Loucy (cell line): ENCODE measurements around the gene NNMT.

Experiments
- H2AFZ ChIP-seq: fragments of 200-600 bp; sonication (generic); 2 replicates; pipeline ENCODE4 v1.6.0; 2016; ENCODE audit warnings: antibody characterized with exemption, mild to moderate bottlenecking, low read length, moderate library complexity
- H3F3A ChIP-seq: fragments of 200-600 bp; 2 replicates; pipeline ENCODE4 v1.6.0; 2016; ENCODE audit warnings: antibody characterized with exemption, low read depth, mild to moderate bottlenecking
- H3K27me3 ChIP-seq: fragments of 200-600 bp; sonication (generic); 2 replicates; pipeline ENCODE4 v1.6.1; 2014; ENCODE audit warnings: low read length, mild to moderate bottlenecking; ENCODE audit not compliant: insufficient read depth, poor library complexity, severe bottlenecking
- H3K36me3 ChIP-seq: fragments of 200-600 bp; sonication (generic); 2 replicates; pipeline ENCODE4 v1.6.1; 2016; ENCODE audit warnings: low read length; ENCODE audit not compliant: insufficient read depth
- H3K4me1 ChIP-seq: fragments of 200-600 bp; sonication (generic); 2 replicates; pipeline ENCODE4 v1.5.1; 2014; ENCODE audit warnings: low read length, mild to moderate bottlenecking; ENCODE audit not compliant: insufficient read depth, poor library complexity, severe bottlenecking
- H3K4me2 ChIP-seq: fragments of 200-600 bp; sonication (generic); 2 replicates; pipeline ENCODE4 v1.6.0; 2014; ENCODE audit warnings: antibody characterized with exemption, low read length, low read depth, mild to moderate bottlenecking; ENCODE audit not compliant: poor library complexity, severe bottlenecking
- H3K4me3 ChIP-seq: fragments of 200-600 bp; sonication (generic); 2 replicates; pipeline ENCODE4 v1.5.1; 2014; ENCODE audit warnings: low read length, mild to moderate bottlenecking, mixed read lengths; ENCODE audit not compliant: poor library complexity, severe bottlenecking
- H3K79me2 ChIP-seq: fragments of 200-600 bp; sonication (generic); 2 replicates; pipeline ENCODE4 v1.6.1; 2014; ENCODE audit warnings: low read length; ENCODE audit not compliant: insufficient read depth
- H3K9ac ChIP-seq: fragments of 200-600 bp; sonication (generic); 2 replicates; pipeline ENCODE4 v1.6.0; 2014; ENCODE audit warnings: mild to moderate bottlenecking, low read depth, low read length, moderate library complexity; ENCODE audit not compliant: poor library complexity, severe bottlenecking
- H3K9me2 ChIP-seq: fragments of 200-600 bp; sonication (generic); replicated peaks from 2 replicates; pipeline ENCODE4 v1.6.1; 2016; ENCODE audit warnings: low read depth, low read length, mixed read lengths
- H3K9me3 ChIP-seq: fragments of 200-600 bp; sonication (generic); 2 replicates; pipeline ENCODE4 v1.6.1; 2014; ENCODE audit warnings: mild to moderate bottlenecking, antibody characterized with exemption, low read length, low read depth; ENCODE audit not compliant: insufficient read depth
- H4K20me1 ChIP-seq: fragments of 200-600 bp; sonication (generic); 2 replicates; pipeline ENCODE4 v1.6.0; 2014; ENCODE audit warnings: antibody characterized with exemption, low read length, mild to moderate bottlenecking; ENCODE audit not compliant: insufficient read depth, poor library complexity, severe bottlenecking
- EZH2phosphoT487 ChIP-seq: fragments of 200-600 bp; IDR thresholded peaks from 2 replicates; pipeline ENCODE4 v1.6.1; 2018; ENCODE audit warnings: antibody characterized with exemption, mild to moderate bottlenecking, moderate library complexity, borderline replicate concordance
- TF ChIP-seq, protein P1 (sequence below): fragments of 200-600 bp; sonication (generic); conservative IDR thresholded peaks from 2 replicates; pipeline ENCODE4 v1.5.1; 2014; ENCODE audit warnings: mild to moderate bottlenecking, antibody characterized with exemption, low read length

The NNMT gene

DNA sequence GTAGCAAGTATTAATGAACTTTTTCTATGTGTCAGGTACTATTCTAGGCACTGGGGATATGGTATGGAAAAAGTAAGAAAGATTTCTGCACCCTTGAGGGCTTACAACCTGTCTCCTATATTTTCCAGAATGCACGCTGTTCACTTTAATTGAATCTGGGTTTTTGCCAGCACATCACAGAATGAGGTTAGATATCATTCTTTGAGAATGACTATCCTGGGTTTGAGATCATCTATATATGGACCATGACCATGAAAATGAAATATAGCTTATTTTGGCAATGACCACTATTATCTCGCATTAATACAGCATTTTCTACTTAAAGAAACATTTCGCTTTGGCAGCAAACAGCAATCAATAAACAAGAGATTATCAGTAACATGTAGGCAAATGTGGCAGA, 57.2 kb downstream of the NNMT start:
- H4K20me1 ChIP-seq: no peaks in the 10 kb centered on the region
- no peak overlapping the region for H3K4me2 ChIP-seq
- H3K4me1 ChIP-seq: no peaks in the 10 kb centered on the region
- TF ChIP-seq, protein P1, sequence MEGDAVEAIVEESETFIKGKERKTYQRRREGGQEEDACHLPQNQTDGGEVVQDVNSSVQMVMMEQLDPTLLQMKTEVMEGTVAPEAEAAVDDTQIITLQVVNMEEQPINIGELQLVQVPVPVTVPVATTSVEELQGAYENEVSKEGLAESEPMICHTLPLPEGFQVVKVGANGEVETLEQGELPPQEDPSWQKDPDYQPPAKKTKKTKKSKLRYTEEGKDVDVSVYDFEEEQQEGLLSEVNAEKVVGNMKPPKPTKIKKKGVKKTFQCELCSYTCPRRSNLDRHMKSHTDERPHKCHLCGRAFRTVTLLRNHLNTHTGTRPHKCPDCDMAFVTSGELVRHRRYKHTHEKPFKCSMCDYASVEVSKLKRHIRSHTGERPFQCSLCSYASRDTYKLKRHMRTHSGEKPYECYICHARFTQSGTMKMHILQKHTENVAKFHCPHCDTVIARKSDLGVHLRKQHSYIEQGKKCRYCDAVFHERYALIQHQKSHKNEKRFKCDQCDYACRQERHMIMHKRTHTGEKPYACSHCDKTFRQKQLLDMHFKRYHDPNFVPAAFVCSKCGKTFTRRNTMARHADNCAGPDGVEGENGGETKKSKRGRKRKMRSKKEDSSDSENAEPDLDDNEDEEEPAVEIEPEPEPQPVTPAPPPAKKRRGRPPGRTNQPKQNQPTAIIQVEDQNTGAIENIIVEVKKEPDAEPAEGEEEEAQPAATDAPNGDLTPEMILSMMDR: no peak
- no peak for TF ChIP-seq EZH2phosphoT487
- H3K36me3 ChIP-seq: no peaks in the 10 kb centered on the region
- H3K4me3 ChIP-seq: no peak overlapping the region
- H3K9me3 ChIP-seq: no peaks in the 10 kb centered on the region
- no peaks in the 10 kb centered on the region for H3K79me2 ChIP-seq
- no peaks in the 10 kb centered on the region for H3K9me2 ChIP-seq
- no peak overlapping the region for H2AFZ ChIP-seq
- H3K9ac ChIP-seq: no peak overlapping the region
- H3F3A ChIP-seq: no peaks in the 10 kb centered on the region
- H3K27me3 ChIP-seq: no peaks in the 10 kb centered on the region

DNA sequence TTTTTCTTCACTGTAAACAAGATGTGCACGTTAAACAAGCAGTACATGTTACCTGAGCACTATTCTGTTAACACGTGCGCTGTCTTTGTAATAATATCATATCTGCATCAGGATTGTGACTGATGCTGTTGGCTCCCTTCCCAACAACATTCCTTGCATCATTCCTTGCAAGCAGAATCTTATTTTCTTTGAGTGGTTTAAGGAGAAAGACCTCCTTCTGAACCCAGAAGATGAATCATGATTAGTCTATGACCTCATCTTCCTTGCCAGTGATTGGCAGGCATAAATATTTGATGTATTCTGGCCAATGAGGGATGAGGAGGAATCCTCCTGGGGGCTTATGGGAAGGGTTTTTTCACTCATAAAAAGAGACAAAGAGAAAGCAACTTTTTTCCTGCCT, 57.9 kb downstream of the NNMT start:
- no peaks in the 10 kb centered on the region for H3K4me1 ChIP-seq
- no peak overlapping the region; the same call in 1 of the 2 replicates for H2AFZ ChIP-seq
- H3K9me3 ChIP-seq: no peaks in the 10 kb centered on the region
- no peak overlapping the region for H3K4me2 ChIP-seq
- H4K20me1 ChIP-seq: no peaks in the 10 kb centered on the region
- H3K9me2 ChIP-seq: no peaks in the 10 kb centered on the region
- H3K9ac ChIP-seq: no peak overlapping the region
- TF ChIP-seq, protein P1: no peak
- TF ChIP-seq EZH2phosphoT487: no peak
- no peaks in the 10 kb centered on the region for H3K27me3 ChIP-seq
- no peaks in the 10 kb centered on the region for H3K79me2 ChIP-seq
- H3K36me3 ChIP-seq: no peaks in the 10 kb centered on the region
- no peak overlapping the region for H3K4me3 ChIP-seq
- H3F3A ChIP-seq: no peaks in the 10 kb centered on the region

DNA sequence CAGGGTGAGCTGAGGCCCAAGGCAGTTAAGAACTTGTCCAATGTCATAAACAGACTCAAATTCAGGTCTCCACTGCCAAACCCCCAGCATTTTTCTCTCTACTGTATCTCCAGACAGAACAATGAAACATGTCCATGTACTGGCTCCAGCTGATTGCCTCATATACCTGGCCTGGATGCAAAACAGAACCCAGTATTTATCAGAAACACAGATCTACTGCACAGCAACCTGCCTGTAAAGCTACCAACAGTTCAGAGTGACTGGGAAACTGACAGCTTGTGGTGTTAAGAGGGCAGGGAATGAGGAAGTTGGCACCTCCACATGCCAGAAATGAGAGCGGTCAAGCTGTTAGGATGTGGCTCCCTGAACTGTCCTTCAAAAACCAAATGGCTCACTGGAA, 62.5 kb downstream of the NNMT start:
- no peak overlapping the region for H3K4me3 ChIP-seq
- no peaks in the 10 kb centered on the region for H3K9me2 ChIP-seq
- no peak overlapping the region for H2AFZ ChIP-seq
- H3F3A ChIP-seq: no peaks in the 10 kb centered on the region
- H3K36me3 ChIP-seq: no peaks in the 10 kb centered on the region
- no peaks in the 10 kb centered on the region for H3K79me2 ChIP-seq
- TF ChIP-seq EZH2phosphoT487: no peak
- TF ChIP-seq, protein P1: no peak
- no peak overlapping the region for H3K4me2 ChIP-seq
- H3K27me3 ChIP-seq: peaks cover 3% of the 10 kb centered on the region
- no peaks in the 10 kb centered on the region for H3K9me3 ChIP-seq
- H3K4me1 ChIP-seq: no peaks in the 10 kb centered on the region
- no peaks in the 10 kb centered on the region for H4K20me1 ChIP-seq
- H3K9ac ChIP-seq: no peak overlapping the region
